Measurements from ENCODE around the gene ACOT11. TPM values are rescaled to one million over a fixed set of nuclear protein-coding genes. Genes with fewer than 3 reads are reported as not detected.
A peak's percentile ranks its signal among the peaks of the same experiment; 100 is the strongest.

The ACOT11 gene
- polyA plus RNA-seq, 1 experiment: 2.4 TPM

GRCh38 chr1:54575605-54576290, 27.7 kb downstream of the ACOT11 start:
- H3K4me3 ChIP-seq (ENCODE audit: low read depth, low read length): no peak overlapping the region
- no peak for TF ChIP-seq CTCF (IDR thresholded peaks at IDR 0.05; ENCODE audit: insufficient read depth, low read depth, low read length)
- ChIA-PET CTCF (no interaction called here), POLR2A (no interaction called here)
- no peak for DNase-seq (ENCODE audit: low read depth)
- H3K36me3 ChIP-seq (ENCODE audit: control insufficient read depth, insufficient read depth, low read length): no peaks in the 10 kb centered on the region
- no peaks in the 10 kb centered on the region for H3K27me3 ChIP-seq (ENCODE audit: control insufficient read depth, insufficient read depth, low read length)

- Histone ChIP-seq H3K36me3 (ENCODE audit: control insufficient read depth, insufficient read depth, low read length) (no peaks in the 10 kb centered on the region), H3K4me3 (ENCODE audit: low read depth, low read length) (no peak overlapping the region), H3K27me3 (ENCODE audit: control insufficient read depth, insufficient read depth, low read length) (no peaks in the 10 kb centered on the region)
- no peak for TF ChIP-seq CTCF (IDR thresholded peaks at IDR 0.05; ENCODE audit: insufficient read depth, low read depth, low read length)
- CTCF ChIA-PET: no interaction called here
- POLR2A ChIA-PET: no interaction called here
- DNase-seq (ENCODE audit: low read depth): no peak
Observed at GRCh38 chr1:54577612-54578011, 29.6 kb downstream of the ACOT11 start.

- Histone ChIP-seq H3K36me3 (ENCODE audit: control insufficient read depth, insufficient read depth, low read length) (no peaks in the 10 kb centered on the region), H3K4me3 (ENCODE audit: low read depth, low read length) (no peak overlapping the region), H3K27me3 (ENCODE audit: control insufficient read depth, insufficient read depth, low read length) (no peaks in the 10 kb centered on the region)
- POLR2A ChIA-PET: no interaction called here
- CTCF ChIA-PET: interaction anchor here (0.7 to 1.1 kb wide), 3 partner anchors 90 to 458 kb away, joined by 3 read pairs; no protein-coding TSS in a partner anchor
- TF ChIP-seq CTCF (IDR thresholded peaks at IDR 0.05; ENCODE audit: insufficient read depth, low read depth, low read length): no peak
- no peak for DNase-seq (ENCODE audit: low read depth)
Observed at GRCh38 chr1:54579337-54579781, 31.3 kb downstream of the ACOT11 start.

- CTCF ChIA-PET: interaction anchor here (0.6 kb wide), 1 partner anchor 495 kb away, joined by 3 read pairs; no protein-coding TSS in a partner anchor
- TF ChIP-seq CTCF (IDR thresholded peaks at IDR 0.05; ENCODE audit: insufficient read depth, low read depth, low read length): no peak
Observed at GRCh38 chr1:54580856-54581550, 33.0 kb downstream of the ACOT11 start.

GRCh38 chr1:54581621-54582035, 33.6 kb downstream of the ACOT11 start:
- peak; percentile 9 for DNase-seq (ENCODE audit: low read depth)
- ChIA-PET CTCF (interaction anchor here (0.6 kb wide), 1 partner anchor 496 kb away, joined by 3 read pairs; no protein-coding TSS in a partner anchor), POLR2A (no interaction called here)
- Histone ChIP-seq H3K27me3 (ENCODE audit: control insufficient read depth, insufficient read depth, low read length) (no peaks in the 10 kb centered on the region), H3K36me3 (ENCODE audit: control insufficient read depth, insufficient read depth, low read length) (no peaks in the 10 kb centered on the region; the same call in 1 of the 2 replicates), H3K4me3 (ENCODE audit: low read depth, low read length) (no peak overlapping the region)
- TF ChIP-seq CTCF (IDR thresholded peaks at IDR 0.05; ENCODE audit: insufficient read depth, low read depth, low read length): no peak

More at GRCh38 chr1:54580856-54581550, 33.0 kb downstream of the ACOT11 start:
- Histone ChIP-seq H3K27me3 (ENCODE audit: control insufficient read depth, insufficient read depth, low read length) (no peaks in the 10 kb centered on the region), H3K4me3 (ENCODE audit: low read depth, low read length) (no peak overlapping the region), H3K36me3 (ENCODE audit: control insufficient read depth, insufficient read depth, low read length) (no peaks in the 10 kb centered on the region)
- POLR2A ChIA-PET: no interaction called here
- no peak for DNase-seq (ENCODE audit: low read depth)

All from BJ (cell line).